ENCODE data around the gene SMIM33.
A peak's percentile ranks its signal among the peaks of the same experiment; 100 is the strongest.
"Not testable (repeated sequence)": the region's sequence is repeated elsewhere in the genome, so short reads cannot be mapped to it uniquely, and the experiment has no call there.

Gene SMIM33

GRCh38 chr5:139482050-139482889 is 11.5 kb downstream of the SMIM33 start, which contains the start of gene STING1:
STING1 (minus strand) TSS chr5:139482758; CDS start chr5:139481704, 1,054 bp downstream.
- DNase-seq (ENCODE audit: low spot score): no peak

GRCh38 chr5:139482890-139483208 is 12.0 kb downstream of the SMIM33 start:
- DNase-seq (ENCODE audit: low spot score): not testable (repeated sequence)

GRCh38 chr5:139486201-139486600 is 15.4 kb downstream of the SMIM33 start:
- peak; percentile 47 for DNase-seq (ENCODE audit: low spot score)

- DNase-seq (ENCODE audit: low spot score): no peak
These were observed 17.5 kb downstream of the SMIM33 start for GRCh38 chr5:139488260-139488659.

- DNase-seq (ENCODE audit: low spot score): no peak
These were observed 21.9 kb downstream of the SMIM33 start for GRCh38 chr5:139492700-139493192.

GRCh38 chr5:139494256-139494655 is 23.5 kb downstream of the SMIM33 start:
- no peak for DNase-seq (ENCODE audit: low spot score)

- DNase-seq (ENCODE audit: low spot score): no peak
These were observed 24.0 kb downstream of the SMIM33 start for GRCh38 chr5:139494832-139495231.

GRCh38 chr5:139495638-139496435 is 25.0 kb downstream of the SMIM33 start:
- no peak for DNase-seq (ENCODE audit: low spot score)

GRCh38 chr5:139501381-139501780 is 30.6 kb downstream of the SMIM33 start:
- DNase-seq (ENCODE audit: low spot score): no peak

- DNase-seq (ENCODE audit: low spot score): not testable (repeated sequence)
These were observed 32.4 kb downstream of the SMIM33 start for GRCh38 chr5:139503036-139503817.

GRCh38 chr5:139503879-139504278 is 33.1 kb downstream of the SMIM33 start:
- DNase-seq (ENCODE audit: low spot score): not testable (repeated sequence)

- DNase-seq (ENCODE audit: low spot score): not testable (repeated sequence)
These were observed 33.9 kb downstream of the SMIM33 start for GRCh38 chr5:139504722-139505121.

GRCh38 chr5:139512786-139513390 is 42.1 kb downstream of the SMIM33 start:
- no peak for DNase-seq (ENCODE audit: low spot score)

- DNase-seq (ENCODE audit: low spot score): peak; percentile 80
These were observed 42.6 kb downstream of the SMIM33 start for GRCh38 chr5:139513434-139513833.

- no peak for DNase-seq (ENCODE audit: low spot score)
These were observed 43.2 kb downstream of the SMIM33 start for GRCh38 chr5:139513852-139514485.

- DNase-seq (ENCODE audit: low spot score): no peak
These were observed 43.7 kb downstream of the SMIM33 start for GRCh38 chr5:139514486-139514856.

GRCh38 chr5:139517683-139518564 is 47.1 kb downstream of the SMIM33 start:
- DNase-seq (ENCODE audit: low spot score): peak; percentile 74

All from SK-N-DZ (cell line).